Activated CD8-positive, alpha-beta memory T cell treated with anti-CD3 and anti-CD28 coated beads, Interleukin-2, amount 50 U/mL, for 24 hours (primary cell): ENCODE results near the gene A1BG.
A peak's percentile ranks its signal among the peaks of the same experiment; 100 is the strongest.
"Not testable (repeated sequence)": the region's sequence is repeated elsewhere in the genome, so short reads cannot be mapped to it uniquely, and the experiment has no call there.

Experiments
- DNase-seq: peaks from one replicate; pipeline ENCODE4 v3.0.0-alpha.2; 2020; ENCODE audit errors: extremely low read depth

The A1BG gene

DNA sequence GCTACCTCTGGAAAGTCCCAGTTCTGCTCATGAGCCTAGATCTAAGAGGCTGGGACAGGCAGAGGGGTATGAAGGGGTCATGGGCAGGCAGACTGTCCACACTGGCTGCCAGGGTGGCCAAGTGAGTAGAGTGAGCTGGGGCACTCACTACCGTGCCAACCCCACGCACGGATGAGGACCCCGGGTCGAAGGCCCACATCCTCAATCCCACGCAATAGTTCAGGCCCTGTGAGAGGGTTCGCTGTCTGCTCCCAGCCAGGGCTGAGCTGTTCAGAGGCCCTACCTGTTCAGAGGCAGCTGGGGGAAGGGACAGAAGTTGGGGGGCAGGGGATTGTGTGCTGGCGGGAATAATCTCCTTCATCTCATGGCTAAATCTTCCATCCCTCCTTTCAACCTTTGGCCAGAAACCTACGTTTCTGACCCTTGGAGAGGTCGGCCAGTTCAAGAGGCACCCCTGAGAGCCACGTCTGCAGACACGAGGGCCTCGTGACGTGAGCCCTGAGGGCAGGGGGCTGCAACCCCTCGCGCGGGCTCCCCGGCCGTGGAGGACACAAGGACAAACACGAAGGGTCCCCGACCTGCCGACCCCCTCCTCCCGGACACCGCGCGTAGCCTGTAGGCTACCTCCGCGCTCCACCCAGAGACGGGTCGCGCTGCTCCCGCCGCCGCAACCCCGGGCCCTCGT, 32.7 kb upstream of the A1BG start:
- no peak for DNase-seq

DNA sequence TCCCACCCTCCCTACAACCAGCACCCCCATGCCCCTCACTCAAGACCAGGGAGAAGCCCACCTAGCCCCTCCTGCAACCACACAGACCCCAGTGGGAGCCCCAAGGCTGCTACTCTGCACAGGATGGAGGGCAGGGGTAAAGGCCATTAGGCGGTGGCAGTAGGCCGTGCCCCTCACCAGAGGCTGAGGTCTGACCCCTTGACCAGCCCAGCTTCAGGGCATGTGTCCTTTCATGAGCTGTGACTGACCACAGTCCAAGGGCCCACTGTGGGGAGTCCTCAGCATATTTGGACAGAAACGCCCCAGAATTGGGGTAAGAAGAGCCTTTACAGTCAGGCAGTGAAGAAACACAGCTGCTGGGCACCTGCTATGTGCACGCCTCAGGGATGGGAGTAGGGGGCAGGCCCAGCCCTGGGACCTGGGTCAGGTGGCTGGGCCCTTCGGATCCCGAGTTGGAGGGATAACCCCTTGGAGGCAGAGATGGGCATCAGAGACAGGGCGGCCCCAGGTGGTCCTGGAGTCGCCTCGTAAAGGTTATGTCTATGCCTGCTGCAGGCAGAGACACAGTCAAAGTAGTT, 32.1 kb upstream of the A1BG start:
- DNase-seq = no peak

DNA sequence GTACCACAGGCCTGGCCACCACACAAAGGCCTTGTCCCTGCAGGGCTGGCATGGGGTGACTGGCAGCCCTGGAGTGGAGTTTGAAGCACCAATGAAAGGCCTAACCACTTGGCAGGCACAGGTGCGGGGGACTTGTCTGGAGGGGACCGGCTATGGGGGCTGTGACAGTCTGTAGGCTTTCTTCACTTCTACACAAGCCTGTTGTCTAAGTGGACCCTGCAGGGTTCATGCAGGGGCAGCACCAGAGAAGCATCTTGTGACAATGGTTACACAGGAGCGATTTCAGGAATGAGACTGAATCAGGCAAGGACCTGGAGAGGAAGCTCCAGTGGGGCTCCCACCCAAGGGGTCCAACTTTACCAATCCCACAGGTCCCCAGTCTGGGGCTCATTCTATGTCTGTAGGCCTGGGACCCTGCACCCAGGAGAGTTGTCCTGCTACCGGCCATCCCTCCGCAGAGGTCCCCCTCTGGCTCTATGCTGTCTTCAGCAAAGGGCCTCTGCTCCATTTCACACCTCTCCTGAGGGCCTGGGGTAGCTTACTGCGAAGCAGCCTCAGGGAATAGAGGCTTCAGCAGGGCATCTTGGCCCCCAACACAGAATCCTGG, 29.8 kb upstream of the A1BG start:
- no peak for DNase-seq

DNA sequence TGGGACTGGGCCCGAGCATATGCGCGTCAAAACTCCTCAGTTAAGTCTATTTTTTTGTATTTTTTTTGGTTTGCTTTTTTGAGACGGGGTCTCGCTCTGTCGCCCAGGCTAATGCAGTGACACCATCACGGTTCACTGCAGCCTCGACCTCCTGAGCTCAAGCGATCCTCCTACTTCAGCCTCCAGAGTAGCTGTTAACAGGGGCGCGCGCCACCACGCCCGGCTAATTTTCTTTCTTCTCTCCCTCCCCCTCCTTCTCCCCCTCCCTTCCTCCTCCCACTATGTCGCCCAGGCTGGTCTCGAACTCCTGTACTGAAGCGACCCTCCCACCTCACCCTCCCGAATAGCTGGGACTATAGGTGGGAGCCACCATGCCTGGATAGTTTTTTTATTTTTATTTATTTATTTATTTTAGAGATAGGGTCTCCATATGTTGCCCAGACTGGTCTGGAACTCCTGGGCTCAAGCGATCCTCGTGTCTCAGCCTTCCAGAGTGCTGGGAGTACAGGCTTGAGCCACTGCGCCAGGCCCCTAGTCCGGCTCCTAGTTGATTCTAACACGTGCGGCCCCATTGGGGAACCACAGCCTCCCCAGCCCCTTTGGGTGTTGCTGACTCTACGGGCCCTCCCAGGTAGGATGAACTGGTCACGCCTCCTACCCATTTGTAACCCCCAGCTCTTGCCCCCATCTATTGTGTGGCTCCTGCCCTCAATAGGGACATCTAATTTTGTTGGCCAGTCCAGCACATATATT, 28.3 kb upstream of the A1BG start:
- DNase-seq = no peak

DNA sequence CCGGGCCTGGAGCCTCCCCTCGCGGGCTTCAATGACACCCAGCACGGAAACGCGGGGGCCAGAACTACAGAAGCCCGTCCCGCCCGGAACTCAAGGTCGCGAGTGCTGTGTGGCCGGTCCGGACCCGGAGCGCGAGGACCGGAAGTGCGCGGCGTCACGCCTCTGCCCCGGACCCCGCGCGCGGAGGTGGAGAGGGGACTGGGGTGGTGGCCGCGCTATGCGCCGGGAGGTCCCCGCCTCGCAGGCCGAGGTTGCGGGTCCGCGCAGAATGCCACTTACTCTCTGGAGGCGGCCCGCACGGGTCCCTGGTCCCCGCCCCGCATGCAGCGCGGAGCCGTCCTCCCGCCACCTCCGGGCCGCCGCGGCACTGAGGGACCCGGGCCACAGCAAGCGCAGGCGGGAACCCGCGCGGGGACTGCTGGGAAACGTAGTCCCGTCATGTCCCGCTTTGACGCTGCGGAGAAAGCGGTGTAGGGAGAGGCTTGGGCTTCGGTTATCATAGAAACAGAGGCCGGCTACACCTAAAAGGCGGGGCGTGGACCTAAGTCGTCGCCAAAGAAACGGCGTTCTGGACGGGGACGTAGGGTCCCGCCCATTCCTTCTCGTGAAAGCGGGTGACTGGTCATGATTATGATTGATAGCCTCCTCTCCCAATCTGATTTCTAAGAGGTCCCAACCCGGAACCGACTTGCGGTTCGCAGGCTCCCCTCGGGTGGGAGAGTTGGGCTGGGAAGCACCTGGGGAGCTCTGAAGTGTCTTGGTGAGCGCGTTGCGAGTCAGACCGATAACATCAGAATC, 27.6 kb upstream of the A1BG start, which contains the start of gene ZNF837:
Gene ZNF837, minus strand, starts transcription at position 369 of the 798 bp plus-strand sequence. CDS start 11,698 bp downstream, outside the sequence.
- DNase-seq = peak; percentile 97

DNA sequence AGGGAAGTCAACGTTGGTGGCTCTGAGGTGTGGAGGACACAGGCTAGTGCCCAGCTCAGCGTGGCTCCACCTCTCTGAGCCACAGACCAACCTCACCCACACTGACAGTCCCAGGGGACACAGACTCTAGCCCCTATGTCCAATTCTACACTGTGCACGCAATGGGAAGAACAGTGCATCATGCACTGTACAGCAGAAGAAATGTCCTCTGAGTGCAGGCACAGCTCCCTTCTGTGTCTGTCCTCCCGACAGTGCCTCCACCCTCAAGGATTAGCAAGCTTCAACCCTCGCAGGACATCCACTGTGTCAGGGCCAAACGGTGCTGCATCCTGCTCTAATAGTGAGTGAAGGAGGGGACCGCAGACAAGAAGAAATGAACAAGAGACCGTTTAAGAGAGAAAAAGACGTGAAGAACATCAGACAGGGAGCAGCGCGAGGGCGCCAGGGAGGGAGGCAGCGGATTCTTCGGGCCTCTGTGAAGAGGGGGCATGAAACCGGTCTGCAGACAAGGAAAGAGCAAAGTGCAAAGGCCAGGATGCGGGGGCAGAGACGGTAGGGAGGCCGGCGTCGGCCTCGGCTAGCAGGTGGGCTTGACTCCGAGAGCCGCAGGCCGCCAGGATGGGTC, 26.9 kb upstream of the A1BG start:
- DNase-seq = no peak

DNA sequence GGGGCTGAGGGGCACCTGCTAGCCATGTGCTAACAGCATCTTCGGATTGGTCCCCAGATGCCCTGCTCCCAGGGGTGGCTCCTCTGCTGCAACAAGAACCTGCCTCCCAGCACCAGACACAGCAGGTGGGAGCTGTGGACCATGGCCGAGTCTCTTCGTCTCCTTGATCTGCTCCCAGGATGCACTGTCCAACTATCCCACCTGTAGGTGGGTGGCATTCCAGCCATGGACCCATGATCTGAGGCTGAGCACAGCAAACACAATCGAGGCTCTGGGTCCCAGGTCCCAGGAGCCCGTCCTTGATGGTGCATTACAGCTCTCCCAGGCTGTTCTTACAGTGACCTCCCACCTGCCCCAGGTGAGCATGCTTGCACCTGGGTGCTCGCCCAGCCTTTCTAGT, 26.0 kb upstream of the A1BG start:
- no peak for DNase-seq

DNA sequence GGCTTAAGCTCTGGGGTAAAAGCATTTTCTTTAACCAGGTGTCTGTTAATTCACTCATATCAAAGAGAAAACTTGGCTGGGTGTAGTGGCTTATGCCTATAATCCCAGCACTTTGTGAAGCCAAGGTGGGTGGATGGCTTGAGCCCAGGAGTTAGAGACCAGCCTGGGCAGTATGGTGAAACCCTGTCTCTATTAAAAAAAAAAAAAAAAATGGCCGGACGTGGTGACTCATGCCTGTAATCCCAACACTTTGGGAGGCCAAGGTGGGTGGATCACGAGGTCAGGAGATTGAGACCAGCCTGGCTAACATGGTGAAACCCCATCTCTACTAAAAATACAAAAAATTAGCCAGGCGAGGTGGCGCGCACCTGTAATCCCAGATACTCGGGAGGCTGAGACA, 23.4 kb upstream of the A1BG start:
- DNase-seq = not testable (repeated sequence)

DNA sequence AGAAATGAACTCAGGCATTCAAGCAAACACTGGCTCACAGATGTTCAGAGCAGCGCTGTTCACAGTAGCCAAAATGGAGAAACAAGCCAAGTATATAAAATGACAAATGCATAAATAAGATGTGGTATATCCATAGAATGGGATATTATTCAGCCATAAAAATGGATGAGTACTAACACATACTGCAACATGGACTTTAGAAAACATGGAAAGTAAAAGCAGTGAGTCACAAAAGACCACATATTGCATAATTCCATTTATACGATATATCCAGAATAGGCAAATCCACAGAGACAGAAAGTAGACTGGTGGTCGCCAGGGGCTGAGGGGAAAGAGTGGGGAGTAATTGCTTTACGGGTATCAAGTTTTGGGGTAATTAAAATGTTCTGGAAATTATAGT, 20.9 kb upstream of the A1BG start:
- no peak for DNase-seq

DNA sequence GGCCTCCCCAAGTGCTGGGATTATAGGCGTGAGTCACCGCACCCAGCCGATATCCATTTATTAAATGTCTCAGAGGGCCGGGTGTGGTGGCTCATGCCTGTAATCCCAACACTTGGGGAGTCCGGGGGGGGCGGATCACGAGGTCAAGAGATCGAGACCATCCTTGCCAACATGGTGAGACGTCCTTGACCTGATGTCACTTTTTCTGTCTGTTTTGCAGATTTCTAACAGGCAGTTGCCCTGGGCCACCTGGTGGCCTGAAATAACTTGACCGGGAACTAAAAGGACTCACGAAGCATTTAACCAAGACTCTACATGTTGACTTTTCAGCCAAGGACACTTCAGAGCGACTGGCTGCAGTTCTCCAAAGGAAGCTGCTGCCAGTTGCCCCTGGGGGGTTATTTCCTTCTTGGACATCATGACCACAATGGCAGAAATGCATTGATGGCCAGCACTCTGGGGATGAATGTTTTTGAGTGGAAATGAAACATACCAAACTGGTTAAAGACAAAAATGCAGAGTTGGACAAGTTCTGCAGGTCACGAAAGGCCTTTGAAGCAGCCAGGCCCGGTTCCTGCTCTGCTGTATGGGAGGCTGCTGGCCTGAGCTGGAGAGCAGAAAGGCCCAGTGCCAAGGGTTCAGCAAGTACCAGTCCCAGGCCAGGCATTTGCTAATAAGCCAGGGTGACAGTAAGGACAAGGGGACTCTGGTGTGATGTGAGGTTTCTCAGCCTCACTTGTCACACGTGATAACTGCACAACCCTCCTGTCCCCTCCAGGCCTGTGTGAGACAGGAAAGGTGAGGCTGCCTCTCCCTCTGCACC, 19.2 kb upstream of the A1BG start:
- DNase-seq = no peak

DNA sequence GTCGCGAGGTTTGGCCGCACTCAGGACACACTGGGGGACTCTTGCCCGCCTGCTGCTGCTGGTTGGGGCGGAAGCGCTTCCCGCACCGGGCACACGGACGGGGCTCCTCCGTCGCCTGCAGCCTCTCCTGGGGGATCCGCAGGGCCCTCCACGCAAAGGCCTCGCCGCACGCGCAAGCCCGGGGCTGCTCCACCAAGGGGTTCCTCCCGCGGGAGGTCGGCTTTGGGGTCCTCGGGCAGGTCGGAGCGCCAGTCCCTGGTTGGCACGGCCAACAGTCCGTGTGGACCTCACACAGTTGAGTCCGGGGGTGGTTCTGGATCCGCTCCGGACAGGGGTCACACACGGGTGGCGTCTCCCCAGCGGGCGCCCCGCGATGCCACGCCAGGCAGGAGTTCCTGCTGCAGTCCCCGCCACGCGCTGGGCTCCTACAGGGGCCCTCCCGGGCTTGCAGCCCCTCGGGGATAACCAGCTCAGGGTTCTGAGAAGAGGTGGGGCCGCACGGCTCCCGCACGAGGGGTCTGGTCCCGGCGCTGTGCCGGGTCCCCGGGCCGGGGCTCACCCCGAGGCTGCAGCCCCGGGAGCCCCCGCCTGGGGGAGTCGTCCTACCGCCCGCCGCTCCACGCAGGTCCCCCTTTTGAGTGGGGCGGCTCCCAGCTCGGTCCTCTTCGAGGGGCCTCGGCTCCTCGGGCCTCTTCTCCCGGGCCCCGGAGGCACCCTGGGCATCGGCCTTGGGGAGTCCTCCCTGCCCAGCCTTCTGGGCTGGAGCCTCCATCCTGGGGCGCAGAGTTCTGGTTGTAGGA, 15.5 kb upstream of the A1BG start:
- no peak for DNase-seq

DNA sequence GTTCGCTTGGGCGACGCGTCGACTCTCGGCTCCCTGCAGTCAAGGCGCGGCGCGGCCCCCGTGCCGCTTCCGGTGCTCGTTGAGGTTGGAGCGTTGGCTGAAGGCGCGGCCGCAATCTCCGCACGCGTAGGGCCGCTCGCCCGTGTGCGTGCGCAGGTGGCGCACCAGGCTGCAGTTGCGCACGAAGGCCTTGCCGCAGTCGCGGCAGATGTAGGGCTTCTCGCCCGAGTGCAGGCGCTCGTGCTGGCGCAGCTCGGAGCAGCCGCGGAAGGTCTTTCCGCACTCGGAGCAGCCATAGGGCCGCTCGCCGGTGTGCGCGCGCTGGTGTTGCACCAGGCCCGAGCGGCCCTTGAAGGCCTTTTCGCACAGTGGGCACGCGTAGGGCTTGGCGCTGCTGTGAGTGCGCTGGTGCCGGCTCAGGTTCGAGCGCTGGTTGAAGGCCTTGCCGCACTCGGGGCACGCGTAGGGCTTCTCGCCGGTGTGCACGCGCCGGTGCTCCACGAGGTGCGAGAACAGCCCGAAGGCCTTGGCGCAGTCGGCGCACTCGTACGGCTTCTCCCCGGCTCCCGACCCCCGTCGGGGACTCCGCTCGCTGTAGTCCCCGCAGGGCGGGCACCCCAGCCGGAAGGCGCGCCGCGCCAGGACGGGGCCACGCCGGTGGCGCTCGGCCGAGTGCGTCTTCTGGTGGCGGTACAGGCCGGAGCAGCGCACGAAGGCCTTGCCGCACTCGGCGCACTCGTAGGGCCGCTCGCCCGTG, 14.6 kb upstream of the A1BG start:
- DNase-seq = no peak

DNA sequence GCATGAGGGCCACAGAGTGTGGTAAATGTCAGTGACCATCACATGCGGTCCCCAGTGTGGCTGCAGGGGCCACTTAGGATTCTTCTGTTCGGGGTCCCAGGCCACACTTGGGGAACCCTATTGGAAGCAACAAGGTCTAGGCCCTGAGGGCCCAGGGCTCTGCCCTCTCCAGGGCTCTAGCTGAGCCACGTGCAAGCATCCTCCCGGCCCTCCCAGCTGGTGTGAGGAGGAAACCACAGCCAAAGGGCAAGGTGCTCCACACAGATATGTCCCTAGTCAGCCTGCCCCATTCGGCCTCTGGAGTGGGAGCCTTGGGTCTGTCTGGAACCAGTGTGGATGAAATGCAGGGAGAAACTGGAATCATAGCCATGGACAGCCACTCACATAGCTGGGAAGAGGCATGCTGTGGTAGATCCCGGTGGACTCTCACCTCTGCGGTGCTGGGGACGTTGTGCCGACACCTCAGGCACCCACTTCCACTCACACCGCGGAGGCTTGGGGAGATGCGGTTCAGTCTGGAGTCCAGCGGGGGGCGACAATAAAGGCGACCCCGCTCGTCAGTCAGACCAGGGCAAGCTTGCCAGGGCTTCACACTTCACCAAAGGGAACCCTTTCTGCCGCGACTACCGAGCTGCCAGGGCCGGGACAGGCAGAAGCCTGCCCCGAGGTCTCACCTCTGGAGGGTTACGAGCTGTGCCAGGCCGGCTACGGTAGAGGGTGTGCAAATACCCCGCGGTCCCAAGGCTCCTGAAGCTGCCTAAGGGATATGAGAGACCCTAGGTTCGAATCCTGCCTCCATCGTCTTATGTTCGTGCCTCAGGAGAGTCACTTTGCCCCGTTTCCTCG, 13.5 kb upstream of the A1BG start:
- DNase-seq = no peak

DNA sequence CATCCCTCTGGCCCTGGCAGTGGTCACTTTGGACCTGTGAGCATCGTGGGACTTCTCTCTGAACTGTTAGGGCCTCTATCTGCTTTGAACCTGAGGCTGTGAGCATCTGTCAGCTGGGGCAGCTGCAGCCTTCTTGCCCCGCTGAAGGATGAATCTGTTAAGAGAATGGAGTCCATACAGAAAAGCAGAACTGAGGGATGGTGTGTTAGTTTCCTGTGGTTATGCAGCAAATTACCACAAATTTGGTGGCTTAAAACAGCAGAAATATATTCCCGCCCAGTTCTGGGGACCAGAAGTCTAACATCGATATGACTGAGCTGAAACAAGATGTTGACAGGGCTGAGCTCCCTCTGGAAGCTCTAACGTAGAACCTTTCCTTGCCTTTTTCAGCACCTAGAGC, 10.9 kb upstream of the A1BG start:
- DNase-seq = no peak

DNA sequence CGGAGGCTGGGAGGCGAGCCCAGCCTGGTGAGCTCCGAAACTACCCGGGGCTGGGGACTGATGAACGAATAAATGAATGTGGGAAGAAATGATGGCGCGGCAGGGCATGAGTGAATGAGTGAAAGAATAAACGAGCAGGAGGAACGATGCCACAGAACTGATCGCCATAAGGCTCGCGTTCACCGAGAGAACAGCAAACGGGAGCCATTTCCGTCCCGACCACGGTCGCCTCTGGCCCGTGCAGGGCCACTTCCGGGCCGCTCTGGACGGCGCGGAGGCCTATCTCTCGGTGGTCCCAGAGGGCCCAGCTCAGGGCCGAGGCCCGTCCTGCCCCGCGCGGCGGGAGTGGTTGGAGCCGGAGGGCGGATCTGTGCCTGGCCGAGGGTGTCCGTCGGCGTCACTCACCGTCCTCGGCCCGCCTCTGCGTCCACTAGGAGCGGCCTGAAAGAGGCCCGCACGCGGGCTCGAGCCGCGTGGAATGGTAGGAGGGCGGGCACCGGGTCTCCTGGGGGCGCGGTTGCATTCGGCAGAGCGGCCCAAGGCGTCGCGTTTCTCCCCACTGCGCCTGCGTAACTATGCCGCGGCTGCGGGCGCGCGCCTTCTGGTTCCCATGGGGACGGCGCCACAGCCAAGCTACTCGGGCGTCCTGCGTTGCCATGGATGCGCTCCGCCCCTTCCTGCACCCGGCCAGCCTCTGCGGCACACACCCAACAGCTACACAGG, 9.1 kb upstream of the A1BG start, which contains the start of gene ZNF497:
Gene ZNF497, minus strand, starts transcription at position 480 of the 723 bp plus-strand sequence. CDS start 5,116 bp downstream, outside the sequence.
- peak; percentile 87 for DNase-seq

DNA sequence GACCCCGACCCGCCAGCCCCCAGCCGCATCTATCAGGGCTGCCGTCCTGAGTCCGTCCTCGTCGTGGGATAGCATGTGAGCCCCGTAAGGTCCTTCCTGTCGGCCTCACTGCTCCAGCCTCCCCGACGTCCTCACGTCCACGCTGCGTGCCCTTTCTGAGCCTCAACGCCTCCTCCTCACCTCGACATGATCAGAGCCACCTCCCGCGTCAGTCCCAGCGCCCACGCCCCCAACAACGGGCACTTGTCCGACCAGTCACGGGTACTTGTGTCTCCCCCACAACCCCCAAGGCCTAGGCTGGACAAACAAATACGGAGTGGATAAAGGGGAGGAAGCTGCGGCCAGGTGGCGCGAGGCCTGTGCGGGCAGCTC, 8.6 kb upstream of the A1BG start:
- no peak for DNase-seq

DNA sequence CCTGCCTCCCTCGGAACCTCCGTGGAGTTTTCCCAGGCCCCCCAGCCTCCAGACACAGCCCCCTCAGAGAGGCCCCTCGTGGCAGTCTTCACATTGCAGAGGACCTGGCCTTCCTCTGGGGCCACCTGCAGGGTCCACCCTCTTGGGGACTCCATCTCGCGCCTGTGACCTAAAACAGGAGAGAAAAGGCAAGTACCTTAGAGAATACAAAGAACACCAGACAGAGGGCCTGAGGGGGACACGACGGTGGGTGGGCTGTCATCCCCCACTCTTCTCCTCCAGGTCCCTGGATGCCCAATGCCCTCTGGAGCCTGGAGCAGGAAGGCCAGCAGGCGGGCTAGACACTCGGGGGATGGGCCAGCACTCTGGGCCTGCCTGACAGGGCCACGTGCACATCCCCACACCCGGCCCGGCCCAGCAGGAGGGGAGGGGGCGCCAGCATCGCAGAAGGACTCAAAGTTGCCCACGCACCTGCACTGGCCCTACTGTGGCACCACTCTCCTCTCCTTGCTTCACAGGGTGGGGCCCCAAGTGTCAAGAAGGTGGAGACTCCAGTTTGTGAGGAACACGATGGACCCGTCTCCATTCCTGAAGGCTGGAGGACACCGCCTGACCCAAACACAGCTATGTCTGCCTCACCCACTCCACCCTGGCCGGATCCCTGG, 4.3 kb upstream of the A1BG start:
- DNase-seq = no peak
